PFSK-1 (cell line): ENCODE measurements around the gene RBBP9. TPM values are rescaled to one million over a fixed set of nuclear protein-coding genes. Genes with fewer than 3 reads are reported as not detected.
A peak's percentile ranks its signal among the peaks of the same experiment; 100 is the strongest.

Experiments
- FOXP2 ChIP-seq: optimal IDR thresholded peaks from 2 replicates; pipeline ENCODE3; 2011; ENCODE audit warnings: borderline replicate concordance, control low read depth, inconsistent platforms; ENCODE audit not compliant: insufficient read depth; ENCODE audit errors: extremely low read length, extremely low read depth
- POLR2AphosphoS5 ChIP-seq: IDR thresholded peaks from 2 replicates; pipeline ENCODE4 v1.6.1; 2012; ENCODE audit warnings: low read depth, mild to moderate bottlenecking, control low read depth, low read length, moderate library complexity
- REST ChIP-seq, 2 experiments: IDR thresholded peaks; 2 replicates each; pipeline versions ENCODE4 v1.6.1 to v1.8.0; 2011 to 2012; ENCODE audit warnings: low read depth in 2 of 2, low read length in 2 of 2, control low read depth in 1 of 2, inconsistent platforms in 1 of 2, mild to moderate bottlenecking in 1 of 2, moderate library complexity in 1 of 2; ENCODE audit not compliant: insufficient read depth in 1 of 2
- SIN3A ChIP-seq: IDR thresholded peaks from 2 replicates; pipeline ENCODE4 v1.6.1; 2012; ENCODE audit warnings: mild to moderate bottlenecking, low read length, moderate library complexity, borderline replicate concordance; ENCODE audit not compliant: insufficient read depth
- TAF1 ChIP-seq: IDR thresholded peaks from 2 replicates; pipeline ENCODE4 v1.6.1; 2012; ENCODE audit warnings: low read length, control low read depth, borderline replicate concordance; ENCODE audit not compliant: insufficient read depth
- polyA plus RNA-seq: library from polyadenylated mRNA; unstranded; fragments of >200 nt; gene quantifications from one replicate; pipeline ENCODE4 v1.2.1, GENCODE V29; 2012; ENCODE audit warnings: low read depth, missing spikeins; ENCODE audit not compliant: insufficient read length

Gene RBBP9
- polyA plus RNA-seq = 5.9 TPM

GRCh38 chr20:18496740-18497592 lies at the start of gene RBBP9:
TSS of gene RBBP9 (minus strand) at chr20:18497225. CDS start at chr20:18497167, 58 bp downstream.
- TF ChIP-seq FOXP2 (no peak), SIN3A (0 out of 2 replicates have a peak, but pooled peaks have one; percentile 66), TAF1 (peak; percentile 63; the same call in 1 of the 2 replicates), REST (IDR thresholded peaks at IDR 0.05; ENCODE audit: insufficient read depth in 1 of 2, low read depth in 2 of 2, low read length in 2 of 2) (0 out of 4 replicates have a peak, but pooled peaks of 1 of the 2 experiments have one; percentile 12), POLR2AphosphoS5 (peak; percentile 91)

GRCh38 chr20:18545566-18545965 lies 48.5 kb upstream of the RBBP9 start:
- TF ChIP-seq FOXP2 (no peak), SIN3A (no peak)

GRCh38 chr20:18543932-18544331 lies 46.9 kb upstream of the RBBP9 start:
- TF ChIP-seq POLR2AphosphoS5 (no peak), SIN3A (no peak), TAF1 (no peak), FOXP2 (no peak), REST (IDR thresholded peaks at IDR 0.05; ENCODE audit: insufficient read depth in 1 of 2, low read depth in 2 of 2, low read length in 2 of 2) (no peak)

- no peak for TF ChIP-seq REST (IDR thresholded peaks at IDR 0.05; ENCODE audit: insufficient read depth in 1 of 2, low read depth in 2 of 2, low read length in 2 of 2)
- TF ChIP-seq SIN3A = no peak
- TF ChIP-seq FOXP2 = no peak
- no peak for TF ChIP-seq POLR2AphosphoS5
- TF ChIP-seq TAF1 = no peak
Measured at GRCh38 chr20:18543216-18543615, 46.2 kb upstream of the RBBP9 start.

- no peak for TF ChIP-seq SIN3A
- TF ChIP-seq FOXP2 = no peak
- no peak for TF ChIP-seq POLR2AphosphoS5
Measured at GRCh38 chr20:18541741-18542140, 44.7 kb upstream of the RBBP9 start.

- no peak for TF ChIP-seq POLR2AphosphoS5
- no peak for TF ChIP-seq REST (IDR thresholded peaks at IDR 0.05; ENCODE audit: insufficient read depth in 1 of 2, low read depth in 2 of 2, low read length in 2 of 2)
- no peak for TF ChIP-seq SIN3A
Measured at GRCh38 chr20:18537651-18538050, 40.6 kb upstream of the RBBP9 start.
